HG02981 (cell line): ENCODE measurements around the gene POLR2L.

Experiments
- ATAC-seq: cut with Tn5 transposase; IDR thresholded peaks from one replicate; pipeline ENCODE4 v1.9.1; 2021; ENCODE audit warnings: mild to moderate bottlenecking, moderate library complexity; ENCODE audit not compliant: unreplicated experiment

POLR2L gene

GRCh38 chr11:869399-870126, 27.2 kb upstream of the POLR2L start:
- ATAC-seq, result no peak

GRCh38 chr11:868802-869201, 26.5 kb upstream of the POLR2L start:
- ATAC-seq, result no peak

- ATAC-seq, result no peak
Observed at GRCh38 chr11:868394-868793, 26.1 kb upstream of the POLR2L start.

GRCh38 chr11:867856-868358, 25.6 kb upstream of the POLR2L start:
- ATAC-seq, result no peak

- no peak for ATAC-seq
Observed at GRCh38 chr11:866481-866880, 24.2 kb upstream of the POLR2L start.

- ATAC-seq, result no peak
Observed at GRCh38 chr11:865462-866430, 23.4 kb upstream of the POLR2L start.

GRCh38 chr11:864898-865297, 22.6 kb upstream of the POLR2L start:
- ATAC-seq, result no peak

GRCh38 chr11:863910-864827, 21.8 kb upstream of the POLR2L start:
- no peak for ATAC-seq

- no peak for ATAC-seq
Observed at GRCh38 chr11:863023-863909, 20.9 kb upstream of the POLR2L start.

- no peak for ATAC-seq
Observed at GRCh38 chr11:862696-863022, 20.3 kb upstream of the POLR2L start.

GRCh38 chr11:862081-862661, 19.8 kb upstream of the POLR2L start:
- no peak for ATAC-seq

- no peak for ATAC-seq
Observed at GRCh38 chr11:861105-861479, 18.8 kb upstream of the POLR2L start.

- no peak for ATAC-seq
Observed at GRCh38 chr11:860234-861104, 18.1 kb upstream of the POLR2L start.

GRCh38 chr11:859394-860131, 17.2 kb upstream of the POLR2L start:
- ATAC-seq, result no peak

- no peak for ATAC-seq
Observed at GRCh38 chr11:858762-859339, 16.5 kb upstream of the POLR2L start.

GRCh38 chr11:858053-858761, 15.9 kb upstream of the POLR2L start:
- no peak for ATAC-seq

GRCh38 chr11:856397-856796, 14.1 kb upstream of the POLR2L start:
- ATAC-seq, result no peak
